Measurements from ENCODE around the gene BAG5.

- TF ChIP-seq CTCF (IDR thresholded peaks at IDR 0.05) (no peak), POLR2AphosphoS5 (IDR thresholded peaks at IDR 0.05) (no peak)
Measured at GRCh38 chr14:103536693-103537092, 25.8 kb downstream of the BAG5 start.

Measured in stomach (tissue), 4 donors.